Astrocyte (in vitro differentiated cells and primary cell): ENCODE results near the gene RMI2.

ENCODE experiments used
- EZH2 ChIP-seq: IDR thresholded peaks from 2 replicates; pipeline ENCODE4 v1.6.1; 2012; ENCODE audit warnings: mild to moderate bottlenecking, low read length, inconsistent platforms; ENCODE audit not compliant: insufficient read depth
- TF ChIP-seq, protein P1 (sequence below): IDR thresholded peaks from 2 replicates; pipeline ENCODE4 v1.5.1; 2011; ENCODE audit warnings: low read depth, mild to moderate bottlenecking, inconsistent platforms, low read length, moderate library complexity; ENCODE audit not compliant: insufficient read depth

DNA sequence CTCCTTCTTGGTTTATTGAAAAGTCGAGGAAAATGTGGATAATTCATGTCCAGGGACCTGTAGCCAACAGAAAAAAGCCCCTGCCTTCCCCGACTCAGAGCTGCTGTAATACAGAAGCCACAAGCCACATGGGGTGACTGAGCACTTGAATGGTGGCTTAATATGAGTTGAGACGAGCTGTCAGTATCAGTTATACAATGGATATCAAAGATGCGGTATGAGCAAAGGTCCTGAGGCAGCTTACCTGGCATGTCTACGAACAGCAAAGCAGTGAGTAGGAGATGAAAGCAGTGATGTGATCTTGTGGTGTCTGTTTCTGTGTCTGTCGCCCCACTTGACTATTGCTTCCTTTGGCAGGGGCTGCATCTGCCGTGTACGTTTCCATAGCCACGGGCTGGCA is 12.2 kb upstream of the RMI2 start:
- TF ChIP-seq, protein P1, sequence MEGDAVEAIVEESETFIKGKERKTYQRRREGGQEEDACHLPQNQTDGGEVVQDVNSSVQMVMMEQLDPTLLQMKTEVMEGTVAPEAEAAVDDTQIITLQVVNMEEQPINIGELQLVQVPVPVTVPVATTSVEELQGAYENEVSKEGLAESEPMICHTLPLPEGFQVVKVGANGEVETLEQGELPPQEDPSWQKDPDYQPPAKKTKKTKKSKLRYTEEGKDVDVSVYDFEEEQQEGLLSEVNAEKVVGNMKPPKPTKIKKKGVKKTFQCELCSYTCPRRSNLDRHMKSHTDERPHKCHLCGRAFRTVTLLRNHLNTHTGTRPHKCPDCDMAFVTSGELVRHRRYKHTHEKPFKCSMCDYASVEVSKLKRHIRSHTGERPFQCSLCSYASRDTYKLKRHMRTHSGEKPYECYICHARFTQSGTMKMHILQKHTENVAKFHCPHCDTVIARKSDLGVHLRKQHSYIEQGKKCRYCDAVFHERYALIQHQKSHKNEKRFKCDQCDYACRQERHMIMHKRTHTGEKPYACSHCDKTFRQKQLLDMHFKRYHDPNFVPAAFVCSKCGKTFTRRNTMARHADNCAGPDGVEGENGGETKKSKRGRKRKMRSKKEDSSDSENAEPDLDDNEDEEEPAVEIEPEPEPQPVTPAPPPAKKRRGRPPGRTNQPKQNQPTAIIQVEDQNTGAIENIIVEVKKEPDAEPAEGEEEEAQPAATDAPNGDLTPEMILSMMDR: no peak
- TF ChIP-seq EZH2: no peak
